B cell (primary cell): ENCODE measurements around the gene FAM204A. TPM values are rescaled to one million over a fixed set of nuclear protein-coding genes. Genes with fewer than 3 reads are reported as not detected.
A peak's percentile ranks its signal among the peaks of the same experiment; 100 is the strongest.

ENCODE experiments used
- ATAC-seq: fragments of 200-7000 bp; cut with Tn5 transposase; one replicate; pipeline ENCODE4 v1.10.0; 2021; ENCODE audit warnings: low read depth, mild to moderate bottlenecking, moderate number of reproducible peaks, moderate library complexity
- CTCF ChIA-PET: fragments of 350-600 bp; sonication (Branson Sonifier 250); formaldehyde crosslinking; loops from one replicate; lab custom pipeline; 2021; ENCODE audit warnings: antibody characterized with exemption, inconsistent platforms; lab: Charles Lee
- POLR2A ChIA-PET: fragments of 350-600 bp; sonication (Branson Sonifier 250); formaldehyde crosslinking; loops from one replicate; lab custom pipeline; 2021; ENCODE audit warnings: antibody characterized with exemption; lab: Charles Lee
- DNase-seq: peaks from one replicate; pipeline ENCODE4 v3.0.0; 2013
- H2AFZ ChIP-seq: 2 replicates; pipeline ENCODE4 v1.6.1; 2012; ENCODE audit warnings: mild to moderate bottlenecking, low read depth, low read length; ENCODE audit not compliant: insufficient read depth, poor library complexity, severe bottlenecking
- H3K27ac ChIP-seq, 2 donors: 1 replicate in 1 of 2; 2 replicates in 1 of 2; pipeline ENCODE4 v1.5.1; 2012 to 2013; ENCODE audit warnings: low read length in 2 of 2, mild to moderate bottlenecking in 2 of 2, moderate library complexity in 1 of 2
- H3K27me3 ChIP-seq, 4 experiments: fragments of 200-600 bp in 1 of 4; sonication (generic) in 1 of 4; replicated peaks in 1 of 4; 1 replicate in 2 of 4; 2 replicates in 2 of 4; pipeline versions ENCODE4 v1.6.1 to v1.7.0; 2013 to 2016; ENCODE audit warnings: low read length in 3 of 4, mild to moderate bottlenecking in 2 of 4, mixed read lengths in 1 of 4, moderate library complexity in 1 of 4; ENCODE audit not compliant: insufficient read depth in 4 of 4, control insufficient read depth in 3 of 4; ENCODE audit errors: control extremely low read depth in 1 of 4
- H3K36me3 ChIP-seq, 2 experiments: replicated peaks in 1 of 2; 1 replicate in 1 of 2; 2 replicates in 1 of 2; pipeline versions ENCODE4 v1.6.1 to v1.7.1; 2013; ENCODE audit warnings: low read length in 1 of 2; ENCODE audit not compliant: insufficient read depth in 2 of 2, control insufficient read depth in 1 of 2; ENCODE audit errors: control extremely low read depth in 1 of 2, extremely low read depth in 1 of 2
- H3K4me1 ChIP-seq, 2 donors: fragments of 200-600 bp in 1 of 2; sonication (generic) in 1 of 2; 1 replicate in 1 of 2; 2 replicates in 1 of 2; pipeline versions ENCODE4 v1.5.1 to v1.6.1; 2013 to 2017; ENCODE audit warnings: low read length in 2 of 2; ENCODE audit not compliant: control insufficient read depth in 2 of 2, insufficient read depth in 2 of 2
- H3K4me2 ChIP-seq: replicated peaks from 2 replicates; pipeline ENCODE3; 2012; ENCODE audit warnings: mild to moderate bottlenecking, low read depth, low read length; ENCODE audit not compliant: poor library complexity, severe bottlenecking
- H3K4me3 ChIP-seq, 5 experiments: fragments of 200-600 bp in 1 of 5; sonication (generic) in 1 of 5; 1 replicate in 3 of 5; 2 replicates in 2 of 5; pipeline versions ENCODE4 v1.5.1 to v1.7.0; 2011 to 2016; ENCODE audit warnings: low read length in 4 of 5, mild to moderate bottlenecking in 4 of 5, low read depth in 2 of 5, control low read depth in 1 of 5, moderate library complexity in 1 of 5; ENCODE audit not compliant: insufficient read depth in 1 of 5; ENCODE audit errors: control extremely low read depth in 1 of 5, extremely low read depth in 1 of 5
- H3K79me2 ChIP-seq: fragments of 200-600 bp; sonication (generic); one replicate; pipeline ENCODE4 v1.6.0; 2016; ENCODE audit warnings: low read length; ENCODE audit not compliant: control insufficient read depth, insufficient read depth
- H3K9ac ChIP-seq: fragments of 200-600 bp; sonication (generic); 2 replicates; pipeline ENCODE4 v1.6.1; 2017; ENCODE audit warnings: mild to moderate bottlenecking, low read length, moderate library complexity
- H3K9me3 ChIP-seq, 3 donors: one replicate each; pipeline versions ENCODE4 v1.6.1 to v1.7.1; 2013; ENCODE audit warnings: low read length in 2 of 3; ENCODE audit not compliant: control insufficient read depth in 2 of 3, insufficient read depth in 1 of 3; ENCODE audit errors: control extremely low read depth in 1 of 3
- H4K20me1 ChIP-seq: 2 replicates; pipeline ENCODE4 v1.6.0; 2012; ENCODE audit warnings: mild to moderate bottlenecking, low read length; ENCODE audit not compliant: insufficient read depth, control insufficient read depth, poor library complexity, severe bottlenecking
- H3K27ac Mint-ChIP-seq: one replicate; pipeline ENCODE4 v1.8.0; 2021; ENCODE audit warnings: mixed read lengths
- H3K27me3 Mint-ChIP-seq: one replicate; pipeline ENCODE4 v1.8.0; 2021; ENCODE audit warnings: mixed read lengths
- H3K4me1 Mint-ChIP-seq: one replicate; pipeline ENCODE4 v1.8.0; 2021; ENCODE audit warnings: mixed read lengths
- H3K4me3 Mint-ChIP-seq: one replicate; pipeline ENCODE4 v1.8.0; 2021; ENCODE audit warnings: mixed read lengths
- H3K9me3 Mint-ChIP-seq: one replicate; pipeline ENCODE4 v1.8.0; 2022; ENCODE audit warnings: mixed read lengths; ENCODE audit not compliant: insufficient read depth
- EZH2 ChIP-seq: IDR thresholded peaks from 2 replicates; pipeline ENCODE4 v1.6.1; 2012; ENCODE audit warnings: borderline replicate concordance, low read depth, mild to moderate bottlenecking, moderate library complexity, low read length; ENCODE audit not compliant: insufficient read depth, poor library complexity, severe bottlenecking
- WGBS: methylation state at CpG from one replicate; pipeline ENCODE4 v1.1.5; 2013; ENCODE audit warnings: missing lambda C conversion rate; ENCODE audit not compliant: insufficient coverage; 5-methylcytosine and 5-hydroxymethylcytosine counted together
- intact Hi-C: fragments of 100-400 bp; cut with micrococcal nuclease; formaldehyde crosslinking; loops from one replicate; pipeline ENCODE4 v1.10.0; 2022
- polyA minus RNA-seq: library from RNA; depleted of rRNA, polyadenylated mRNA; stranded (reverse); fragments of >200 nt; gene quantifications from 2 replicates; pipeline ENCODE4 v1.2.3, GENCODE V29; 2012
- polyA plus RNA-seq: library from polyadenylated mRNA; depleted of rRNA; stranded (reverse); fragments of >200 nt; gene quantifications from 2 replicates; pipeline ENCODE4 v1.2.3, GENCODE V29; 2012
- total RNA-seq, 2 donors: library from RNA; stranded (reverse); fragments of 120-200 nt in 1 of 2; gene quantifications; 1 replicate in 1 of 2; 2 replicates in 1 of 2; pipeline versions ENCODE4 v1.2.3 to v1.2.4, GENCODE V29; 2013 to 2022
- TF ChIP-seq, protein P1 (sequence below): fragments of 200-600 bp; IDR thresholded peaks from one replicate; pipeline ENCODE4 v1.8.0; 2022; ENCODE audit warnings: antibody characterized with exemption, mild to moderate bottlenecking

FAM204A gene
- 77.8 and 79.8 TPM in 2 replicates for total RNA-seq
- 93.9 TPM for total RNA-seq (2013)
- polyA plus RNA-seq: 14.2 and 19.5 TPM in 2 replicates
- polyA minus RNA-seq: 20.6 and 23.3 TPM in 2 replicates

DNA sequence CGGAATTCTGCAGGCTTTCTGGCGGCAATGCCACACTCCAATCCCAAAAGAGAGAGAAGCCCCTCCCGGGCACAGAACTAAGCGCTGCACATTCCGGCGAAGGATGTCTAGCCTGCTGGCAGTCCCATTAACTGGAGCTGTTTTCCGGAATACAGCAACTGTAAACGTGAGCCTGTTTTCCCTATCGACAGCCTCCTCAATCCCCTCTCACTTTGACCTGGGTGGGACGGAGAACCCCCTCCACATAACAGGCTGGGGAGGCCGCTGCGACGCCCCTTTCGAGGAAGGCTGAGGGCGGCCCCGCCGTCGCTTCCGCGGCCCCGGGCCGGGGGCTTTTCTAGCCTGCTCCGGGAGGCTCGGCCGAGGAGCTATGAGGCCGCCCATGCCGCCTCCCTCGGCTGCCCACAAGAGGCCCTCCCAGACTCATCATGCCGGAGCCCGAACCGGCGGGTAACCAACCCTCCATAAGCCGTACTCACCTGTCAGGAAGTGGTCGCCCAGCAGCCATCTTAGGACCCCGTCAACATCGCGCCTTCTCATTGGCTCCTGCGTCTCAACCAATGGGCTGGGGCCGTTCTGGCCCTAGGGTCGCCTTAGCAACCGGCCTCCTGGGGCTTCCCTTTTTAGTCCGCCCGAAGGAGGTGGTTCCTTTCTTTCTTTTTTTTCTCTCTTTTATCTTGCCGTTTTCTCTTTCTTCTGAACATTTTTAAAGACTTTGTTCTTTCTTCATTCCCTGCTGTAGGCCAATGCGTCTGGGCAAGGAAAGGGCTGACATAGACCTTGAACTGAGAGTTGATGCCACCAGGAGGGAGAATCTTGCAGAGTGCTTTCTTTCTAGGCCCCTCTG, at the start of gene FAM204A:
TSS of gene FAM204A (minus strand) at position 534 of the 847 bp plus-strand sequence. CDS start 5,909 bp downstream, outside the sequence.
- ChIA-PET POLR2A (no interaction called here), CTCF (no interaction called here)
- H3K27me3 Mint-ChIP-seq: peaks cover 4% of the 10 kb centered on the region
- DNase-seq: peak; percentile 98
- intact Hi-C loops: loop anchor here (1.0 to 10.0 kb wide), 4 partner anchors 296 to 1497 kb away; partner anchors contain the start of genes ENO4, PDZD8 and RAB11FIP2
- Histone ChIP-seq H2AFZ (peak within 1 kb of the TSS; percentile 94), H3K4me2 (peak within 1 kb of the TSS; percentile 84), H4K20me1 (peaks cover under 1% of the 10 kb centered on the region), H3K27ac (peak within 1 kb of the TSS; percentile 31 to 90), H3K27me3 (no peaks in the 10 kb centered on the region), H3K4me3 (peak within 1 kb of the TSS; percentile 82 to 96 (median 94)), H3K9me3 (no peaks in the 10 kb centered on the region), H3K36me3 (peaks cover 0 to 1% of the 10 kb centered on the region in 2 experiments), H3K9ac (peak within 1 kb of the TSS; percentile 92), H3K4me1 (peaks cover 20 to 21% of the 10 kb centered on the region in 2 donors), H3K79me2 (peaks cover 65% of the 10 kb centered on the region)
- H3K9me3 Mint-ChIP-seq: no peaks in the 10 kb centered on the region
- H3K4me3 Mint-ChIP-seq: peak within 1 kb of the TSS; percentile 95
- ATAC-seq: peak; percentile 98
- TF ChIP-seq, protein P1, sequence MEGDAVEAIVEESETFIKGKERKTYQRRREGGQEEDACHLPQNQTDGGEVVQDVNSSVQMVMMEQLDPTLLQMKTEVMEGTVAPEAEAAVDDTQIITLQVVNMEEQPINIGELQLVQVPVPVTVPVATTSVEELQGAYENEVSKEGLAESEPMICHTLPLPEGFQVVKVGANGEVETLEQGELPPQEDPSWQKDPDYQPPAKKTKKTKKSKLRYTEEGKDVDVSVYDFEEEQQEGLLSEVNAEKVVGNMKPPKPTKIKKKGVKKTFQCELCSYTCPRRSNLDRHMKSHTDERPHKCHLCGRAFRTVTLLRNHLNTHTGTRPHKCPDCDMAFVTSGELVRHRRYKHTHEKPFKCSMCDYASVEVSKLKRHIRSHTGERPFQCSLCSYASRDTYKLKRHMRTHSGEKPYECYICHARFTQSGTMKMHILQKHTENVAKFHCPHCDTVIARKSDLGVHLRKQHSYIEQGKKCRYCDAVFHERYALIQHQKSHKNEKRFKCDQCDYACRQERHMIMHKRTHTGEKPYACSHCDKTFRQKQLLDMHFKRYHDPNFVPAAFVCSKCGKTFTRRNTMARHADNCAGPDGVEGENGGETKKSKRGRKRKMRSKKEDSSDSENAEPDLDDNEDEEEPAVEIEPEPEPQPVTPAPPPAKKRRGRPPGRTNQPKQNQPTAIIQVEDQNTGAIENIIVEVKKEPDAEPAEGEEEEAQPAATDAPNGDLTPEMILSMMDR: no peak
- H3K27ac Mint-ChIP-seq: peak within 1 kb of the TSS; percentile 96
- H3K4me1 Mint-ChIP-seq: peaks cover 51% of the 10 kb centered on the region
- under 1% methylated on average over 43 of the region's 45 CpGs for WGBS

DNA sequence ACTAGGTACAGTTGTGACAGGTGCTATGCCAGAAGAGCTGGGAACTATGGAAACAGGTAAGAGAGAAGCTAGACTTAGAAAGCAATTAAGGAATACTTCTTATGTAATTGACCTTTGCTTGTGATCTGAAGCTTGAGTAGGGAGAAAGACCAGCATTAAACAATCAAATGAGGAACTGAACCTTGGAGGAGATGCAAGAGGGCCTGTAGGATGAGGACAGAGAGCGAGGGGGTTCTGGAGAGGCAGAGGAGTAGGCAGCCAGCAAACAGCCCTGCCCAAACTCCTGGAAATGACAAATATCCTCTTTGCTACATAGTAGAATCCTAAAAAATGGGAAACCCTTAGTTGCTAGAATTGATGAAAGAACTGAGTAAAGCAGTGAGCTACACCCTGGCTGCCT, 41.6 kb upstream of the FAM204A start:
- H3K4me2 ChIP-seq: no peak overlapping the region
- no peak overlapping the region for H3K4me3 ChIP-seq
- TF ChIP-seq, protein P1: no peak
- no peak for TF ChIP-seq EZH2
- H3K9me3 ChIP-seq: peaks cover 0 to 6% (median 4%) of the 10 kb centered on the region in 3 donors
- intact Hi-C loops: no loop called here
- H3K9me3 Mint-ChIP-seq: no peaks in the 10 kb centered on the region
- no peak overlapping the region for H3K9ac ChIP-seq
- H3K4me3 Mint-ChIP-seq: no peak overlapping the region
- POLR2A ChIA-PET: no interaction called here
- no peak overlapping the region for H3K27ac Mint-ChIP-seq
- no peak overlapping the region for H3K27ac ChIP-seq
- peaks cover 38% of the 10 kb centered on the region for H3K27me3 Mint-ChIP-seq
- no peaks in the 10 kb centered on the region for H3K36me3 ChIP-seq
- H2AFZ ChIP-seq: no peak overlapping the region
- CTCF ChIA-PET: no interaction called here
- DNase-seq (no peak), ATAC-seq (no peak)
- WGBS: 86% methylated on average over 1 of the region's 1 CpG
- H3K27me3 ChIP-seq: peaks cover 0 to 5% (median 2%) of the 10 kb centered on the region in 4 experiments
- no peaks in the 10 kb centered on the region for H4K20me1 ChIP-seq
- no peaks in the 10 kb centered on the region for H3K79me2 ChIP-seq
- H3K4me1 Mint-ChIP-seq: no peaks in the 10 kb centered on the region
- H3K4me1 ChIP-seq: no peaks in the 10 kb centered on the region
